Activated CD4-positive, CD25-positive, alpha-beta regulatory T cell treated with anti-CD3 and anti-CD28 coated beads, Interleukin-2, amount 50 U/mL, for 24 hours (primary cell): Measurements from ENCODE around the gene RRAS2.

ENCODE experiments used
- ATAC-seq, 2 donors: fragments of 150-1000 bp; cut with Tn5 transposase; one replicate each; pipeline ENCODE4 v1.10.0; 2021; ENCODE audit warnings: mild to moderate bottlenecking in 1 of 2, moderate library complexity in 1 of 2

The RRAS2 gene

DNA sequence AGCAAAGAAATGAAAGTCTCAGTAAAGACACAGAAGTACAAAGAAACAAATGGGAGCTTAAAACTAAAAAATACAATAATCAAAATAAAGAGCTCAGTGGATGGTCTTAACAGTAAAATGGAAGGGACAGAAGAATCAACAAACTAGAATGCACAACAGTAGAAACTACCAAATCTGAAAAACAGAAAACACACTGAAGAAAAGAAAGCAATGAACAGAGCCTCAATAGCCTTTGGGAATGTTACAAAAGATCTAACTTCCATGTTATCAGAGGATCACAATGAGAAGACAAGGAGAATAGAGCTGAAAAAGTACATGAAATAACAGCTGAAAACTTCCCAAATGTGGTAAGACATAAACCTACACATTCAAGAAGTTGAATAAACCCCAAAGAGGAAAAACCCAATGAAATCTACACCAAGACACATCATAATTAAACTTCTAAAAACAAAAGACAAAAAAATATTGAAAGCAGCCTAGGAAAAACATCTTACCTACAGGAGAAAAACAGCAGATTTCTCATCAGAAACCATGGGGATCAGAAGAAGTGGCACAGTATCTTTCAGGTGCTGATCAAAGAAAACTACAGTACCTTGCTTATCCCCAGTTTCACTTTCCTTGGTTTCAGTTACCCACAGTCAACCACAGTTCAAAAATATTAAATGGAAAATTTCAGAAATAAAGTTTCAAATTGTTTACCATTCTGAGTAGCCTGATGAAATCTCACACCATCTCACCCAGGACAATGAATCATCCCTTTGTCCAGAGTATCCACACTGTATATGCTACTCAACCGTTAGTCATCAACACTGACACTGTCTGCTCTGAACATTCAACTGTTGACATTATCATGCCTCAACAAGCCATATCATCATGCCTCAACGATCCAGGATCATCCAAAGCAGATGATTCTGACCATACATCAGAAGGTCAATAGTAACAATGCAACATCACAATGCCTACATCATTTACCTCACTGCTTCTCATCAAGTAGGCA lies 22.2 kb downstream of the RRAS2 start:
- ATAC-seq: peak; percentile 95 to 98

DNA sequence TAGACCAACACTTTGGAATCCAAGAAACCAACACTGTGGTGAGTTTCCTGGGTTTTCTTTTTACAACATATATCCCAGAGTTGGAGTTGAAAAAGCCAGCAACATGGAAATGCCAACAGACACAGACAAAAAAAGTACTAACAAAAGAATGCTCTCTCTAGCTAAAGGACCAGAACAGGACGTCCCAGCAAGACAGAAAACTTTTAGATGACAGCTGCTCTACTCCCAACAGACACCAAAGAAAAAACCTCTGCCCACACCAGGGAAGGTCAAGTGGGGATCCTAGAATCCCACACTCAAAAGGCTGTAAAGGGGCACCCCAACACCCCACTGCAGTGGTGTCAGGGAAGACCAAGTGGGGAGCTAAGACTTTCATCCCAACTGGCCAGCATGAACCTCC lies 23.3 kb downstream of the RRAS2 start:
- ATAC-seq: no peak

DNA sequence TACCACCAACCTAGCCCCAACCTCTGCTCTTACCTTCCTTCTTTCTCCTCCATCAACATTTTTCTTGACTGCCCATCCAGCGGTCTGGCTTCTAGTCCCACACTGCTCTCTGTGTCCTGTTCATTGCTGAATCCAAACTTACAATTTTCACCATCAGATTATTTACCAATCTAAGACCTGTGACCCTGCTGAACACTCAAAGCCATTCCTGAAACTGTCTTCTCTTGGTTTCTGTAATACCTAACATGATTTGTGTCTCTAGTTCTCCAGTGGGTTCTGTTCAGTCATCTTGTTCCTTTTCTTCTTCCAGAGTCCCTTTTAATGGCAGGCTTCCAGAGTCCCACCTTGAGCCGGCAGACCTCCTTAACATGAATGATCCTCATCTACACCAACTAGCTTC lies 24.1 kb downstream of the RRAS2 start:
- ATAC-seq: no peak

DNA sequence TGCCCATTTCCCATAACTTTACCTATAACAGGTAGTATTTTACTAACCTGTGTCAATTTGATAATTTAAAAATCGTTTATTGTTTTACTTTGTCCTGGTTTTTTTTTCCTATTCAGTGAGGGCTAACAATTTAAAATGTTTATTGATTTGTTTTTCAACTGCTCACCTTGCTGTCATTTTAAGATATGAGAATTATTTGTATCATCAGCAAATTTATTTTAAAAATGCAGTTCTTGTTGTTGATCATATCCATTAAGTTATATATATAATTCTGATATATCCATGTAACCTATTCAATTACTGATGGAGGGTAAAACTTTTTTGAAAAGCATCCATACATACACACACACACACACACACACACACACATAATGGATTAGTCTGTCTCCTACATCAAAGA lies 24.8 kb downstream of the RRAS2 start:
- ATAC-seq: no peak

DNA sequence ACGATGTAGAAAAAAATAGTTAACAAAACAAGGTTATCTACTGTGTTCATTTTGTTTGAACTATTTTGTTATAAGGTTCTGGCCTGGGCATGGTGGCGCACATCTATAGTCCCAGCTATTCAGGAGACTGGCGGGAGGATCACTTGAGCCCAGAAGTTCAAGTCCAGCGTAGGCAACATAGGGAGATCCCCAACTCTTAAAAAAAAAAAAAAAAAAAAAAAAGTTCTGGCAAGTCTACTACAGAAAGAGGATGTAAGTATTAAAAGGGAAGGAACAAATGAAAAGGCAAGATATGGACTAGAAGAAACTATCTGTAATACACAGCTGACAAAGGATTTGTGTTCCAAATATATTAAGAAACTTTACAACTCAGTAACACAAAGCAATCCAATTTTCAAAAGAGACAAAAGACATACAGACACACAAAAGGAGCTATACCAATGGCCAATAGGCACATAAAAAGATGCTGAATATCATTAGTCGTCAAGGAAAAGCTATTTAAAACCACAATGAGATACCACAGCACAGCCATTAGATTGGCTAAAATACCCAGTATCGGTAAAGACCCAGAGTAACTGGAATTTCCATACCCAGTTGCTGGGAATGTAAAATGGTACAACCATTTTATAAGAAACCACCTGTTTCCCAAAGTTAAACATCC lies 27.4 kb downstream of the RRAS2 start:
- no peak for ATAC-seq

DNA sequence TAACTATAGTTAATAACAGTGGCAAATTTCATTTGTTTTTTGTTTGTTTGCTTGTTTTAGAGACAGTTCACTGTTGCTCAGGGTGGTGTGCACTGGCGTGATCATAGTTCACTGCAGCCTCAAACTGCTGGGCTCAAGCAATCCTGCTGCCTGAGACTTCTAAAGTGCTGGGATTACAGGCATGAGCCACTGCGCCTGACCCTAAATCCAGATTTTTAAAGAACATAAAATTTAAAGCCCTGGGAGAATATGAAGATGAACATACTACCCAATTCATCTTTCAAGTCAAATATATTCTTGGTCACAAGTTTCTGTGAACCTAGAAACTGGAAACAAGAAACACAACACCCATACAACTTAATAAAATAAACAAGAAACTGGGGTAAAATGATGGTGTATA lies 28.1 kb downstream of the RRAS2 start:
- ATAC-seq: no peak

DNA sequence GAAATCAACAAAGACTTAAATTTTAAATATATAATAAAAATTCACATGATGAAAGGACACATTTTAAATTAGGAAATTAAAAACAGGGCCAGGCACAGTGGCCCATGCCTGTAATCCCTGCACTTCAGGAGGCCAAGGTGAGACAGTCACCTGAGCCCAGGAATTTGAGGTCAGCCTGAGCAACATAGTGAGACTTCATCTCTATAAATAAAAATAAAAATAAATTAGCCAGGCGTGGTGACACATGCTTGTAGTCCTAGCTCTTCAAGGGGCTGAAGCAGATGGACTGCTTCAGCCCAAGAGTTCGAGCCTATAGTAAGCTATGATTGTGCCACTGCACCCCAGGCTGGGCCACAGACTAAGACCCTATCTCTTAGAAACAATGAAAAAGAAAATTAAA lies 29.3 kb downstream of the RRAS2 start:
- no peak for ATAC-seq

DNA sequence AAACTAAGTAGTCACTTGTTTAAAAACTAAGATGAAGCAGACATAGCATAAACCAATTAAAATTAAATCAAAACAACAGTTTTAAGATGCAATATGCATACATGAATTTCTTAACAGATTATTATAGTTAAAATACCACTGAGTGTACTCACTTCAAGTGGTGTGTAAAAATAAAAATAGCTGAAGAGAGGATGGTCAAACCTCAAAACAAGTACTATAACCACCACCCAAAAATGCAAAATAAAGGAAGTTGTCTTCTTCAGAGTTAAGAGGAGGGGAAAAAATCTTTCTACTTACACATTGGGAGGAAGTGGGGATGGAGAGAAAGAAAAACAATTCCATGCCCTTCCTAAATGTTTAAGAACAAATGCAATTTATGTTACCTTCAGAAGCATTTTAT lies 31.9 kb downstream of the RRAS2 start:
- no peak for ATAC-seq

DNA sequence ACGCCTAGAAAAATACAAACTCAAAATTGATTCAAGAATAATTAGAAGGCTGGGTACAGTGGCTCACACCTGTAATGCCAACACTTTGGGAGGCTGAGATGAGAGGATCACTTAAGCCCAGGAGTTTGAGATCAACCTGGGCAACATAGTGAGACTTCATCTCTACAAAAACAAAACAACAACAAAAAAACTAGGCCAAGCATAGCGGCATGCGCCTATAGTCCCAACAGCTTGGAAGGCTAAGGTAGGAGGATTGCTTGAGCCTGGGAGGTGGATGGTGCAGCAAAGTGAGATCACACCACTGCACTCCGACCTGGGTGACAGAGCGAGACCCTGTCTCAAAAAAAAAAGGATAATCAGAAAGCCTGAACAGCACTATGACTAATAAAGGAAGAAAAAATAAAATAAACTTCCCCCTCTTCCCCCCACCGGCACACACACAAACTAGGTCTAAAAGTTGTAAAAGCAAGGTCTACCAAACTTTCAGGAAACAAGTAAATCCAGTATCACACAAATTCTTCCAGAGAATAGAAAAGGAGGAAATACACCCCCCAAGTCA lies 35.8 kb downstream of the RRAS2 start:
- no peak for ATAC-seq

DNA sequence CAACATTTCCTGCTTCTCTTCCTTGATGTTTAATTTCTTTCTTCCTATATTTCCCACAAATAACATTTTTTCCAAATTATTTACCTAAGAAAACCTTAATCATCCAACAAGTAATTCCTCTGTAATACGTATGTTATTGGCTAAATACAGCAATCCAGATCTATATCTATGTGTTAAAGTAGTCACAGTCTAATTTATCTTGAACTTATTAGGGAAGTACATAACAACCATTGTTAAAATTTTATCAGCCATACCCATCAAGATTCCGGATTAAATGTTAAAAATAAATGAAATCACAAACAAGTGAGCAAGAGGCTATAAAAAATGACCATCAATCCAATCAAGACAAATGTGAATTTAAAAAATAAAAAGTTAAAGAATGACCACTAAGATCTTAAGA lies 36.5 kb downstream of the RRAS2 start:
- no peak for ATAC-seq

DNA sequence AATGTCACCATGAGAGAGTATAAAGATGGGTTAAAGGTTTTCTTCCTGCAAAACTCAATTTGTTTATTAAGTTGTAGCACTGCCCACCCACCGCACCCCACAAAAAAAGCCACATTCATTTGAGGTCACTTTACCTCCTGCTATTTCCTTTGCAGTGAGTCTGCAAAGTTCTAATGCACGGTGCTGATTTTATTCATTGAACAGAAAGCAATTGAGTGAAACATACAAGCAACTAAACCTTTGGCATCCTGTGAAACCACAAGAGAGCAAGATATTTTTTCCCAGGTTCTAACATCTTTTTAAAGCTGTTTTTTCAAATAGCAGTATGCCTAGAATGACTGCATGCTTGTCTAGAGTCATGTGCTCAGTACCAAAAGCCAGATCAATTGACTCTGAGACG lies 39.0 kb downstream of the RRAS2 start:
- peak in 1 of 2 donors; percentile 21 for ATAC-seq

DNA sequence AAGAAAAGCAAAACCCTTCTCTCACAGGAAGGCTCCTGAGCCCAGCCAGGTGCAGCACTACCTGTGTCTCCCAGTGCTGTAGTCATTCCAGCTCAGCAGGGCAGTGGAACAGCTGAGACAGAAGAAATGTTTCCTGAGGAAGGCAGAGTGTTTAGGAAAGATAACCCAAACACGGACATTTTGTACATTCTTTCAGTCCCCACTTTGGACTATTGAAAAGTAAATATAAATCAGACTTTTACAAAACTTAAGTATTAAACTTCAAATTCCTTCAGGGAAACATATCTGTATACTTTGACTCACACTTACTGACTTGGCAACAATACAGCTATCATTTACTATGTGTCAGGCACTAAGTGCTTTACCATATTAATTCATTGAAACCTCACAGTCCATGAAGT lies 40.4 kb downstream of the RRAS2 start:
- no peak for ATAC-seq

DNA sequence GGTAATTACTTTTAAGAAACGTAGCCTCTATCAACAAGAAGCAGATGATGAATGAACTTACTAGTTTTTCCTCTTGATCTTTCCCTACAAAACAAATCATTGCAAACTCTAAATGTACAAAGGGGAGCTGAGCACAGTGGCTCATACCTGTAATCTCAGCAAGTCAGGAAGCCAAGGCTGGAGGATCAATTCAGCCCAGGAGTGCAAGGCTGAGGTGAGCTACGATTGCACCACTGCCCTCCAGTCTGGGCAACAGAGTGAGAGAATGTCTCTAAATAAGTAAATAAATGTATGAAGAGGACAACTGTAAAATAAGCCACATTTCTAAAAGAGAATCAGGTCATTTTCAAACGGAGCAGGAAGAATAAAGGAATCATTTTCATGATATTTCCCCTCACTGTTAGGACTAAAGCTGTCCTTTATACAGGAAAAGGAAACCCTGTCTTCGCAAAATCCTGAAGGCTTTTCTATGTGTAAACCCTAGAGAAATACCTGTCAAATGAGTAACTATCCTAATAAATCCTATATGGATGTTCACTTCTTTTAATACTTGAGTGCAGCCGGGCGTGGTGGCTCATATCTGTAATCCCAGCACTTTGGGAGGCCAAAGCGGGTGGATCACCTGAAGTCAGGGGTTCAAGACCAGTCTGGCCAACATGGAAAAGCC lies 41.2 kb downstream of the RRAS2 start:
- no peak for ATAC-seq

DNA sequence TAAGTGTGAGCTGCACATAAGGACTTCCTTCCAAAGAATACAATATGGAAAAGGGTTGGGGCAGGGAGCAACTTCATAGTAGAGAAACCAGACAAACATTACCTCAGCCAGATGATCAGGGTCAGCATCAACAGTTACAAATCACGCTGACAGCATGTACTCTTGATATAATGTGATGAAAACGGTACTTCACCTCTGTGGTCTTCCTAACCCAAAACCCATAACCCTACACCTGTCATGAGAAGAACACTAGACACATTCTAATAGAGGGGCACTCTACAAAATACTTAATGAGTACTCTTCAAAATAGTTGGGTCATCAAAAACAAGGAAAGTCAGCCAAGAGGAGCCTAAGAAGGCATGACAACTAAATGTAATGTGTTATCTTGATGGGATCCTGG lies 43.9 kb downstream of the RRAS2 start:
- ATAC-seq: no peak

DNA sequence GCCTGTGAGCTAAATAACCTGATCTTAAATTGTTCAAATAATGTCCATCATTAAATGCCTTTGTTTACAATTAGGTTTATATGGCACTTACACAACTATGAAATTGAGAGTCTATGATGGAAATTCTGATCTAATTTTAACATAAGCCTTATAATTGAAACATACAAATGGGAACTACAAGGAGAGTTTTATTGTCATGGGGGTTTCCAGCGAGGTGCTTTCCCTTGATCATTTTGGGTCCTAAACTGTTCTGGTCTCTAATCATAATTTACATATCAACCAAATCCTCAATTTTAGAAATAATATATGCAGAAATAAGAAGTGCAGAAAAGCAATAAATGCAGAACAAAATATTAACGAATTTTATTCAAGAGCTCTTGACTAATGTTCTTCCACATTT lies 44.9 kb downstream of the RRAS2 start:
- peak in 1 of 2 donors; percentile 30 for ATAC-seq

DNA sequence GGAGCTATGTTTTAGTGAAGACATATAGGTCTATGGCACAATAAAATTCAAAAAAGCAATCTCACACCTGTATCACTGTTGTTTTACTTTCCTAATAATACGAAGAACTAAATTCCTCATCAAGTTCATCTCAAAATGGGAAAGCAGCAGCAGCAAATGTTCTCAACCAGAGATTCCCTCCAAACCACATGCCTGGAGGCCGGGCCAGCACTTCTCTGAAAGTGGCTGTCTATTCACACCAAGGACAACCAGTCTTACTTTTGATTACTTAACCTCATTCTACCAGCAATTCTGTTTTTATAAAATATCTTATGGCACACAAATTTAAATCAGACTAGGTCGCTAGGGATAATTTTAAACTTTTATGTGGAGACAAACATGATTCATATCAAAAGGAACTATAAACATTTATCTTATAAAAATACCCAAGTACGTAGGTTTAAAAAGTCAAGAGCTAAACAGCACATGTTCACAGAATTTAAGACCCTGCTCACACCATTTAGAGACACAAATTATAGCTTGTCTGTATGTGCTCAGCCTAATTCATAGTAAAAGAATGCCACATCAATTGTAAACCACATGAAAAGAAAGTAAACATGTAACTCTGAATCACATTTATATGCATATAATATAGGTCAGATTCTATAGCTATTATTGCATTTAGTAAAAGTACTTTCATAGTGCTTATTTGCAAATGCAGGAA lies 46.1 kb downstream of the RRAS2 start:
- ATAC-seq: peak in 1 of 2 donors; percentile 65

DNA sequence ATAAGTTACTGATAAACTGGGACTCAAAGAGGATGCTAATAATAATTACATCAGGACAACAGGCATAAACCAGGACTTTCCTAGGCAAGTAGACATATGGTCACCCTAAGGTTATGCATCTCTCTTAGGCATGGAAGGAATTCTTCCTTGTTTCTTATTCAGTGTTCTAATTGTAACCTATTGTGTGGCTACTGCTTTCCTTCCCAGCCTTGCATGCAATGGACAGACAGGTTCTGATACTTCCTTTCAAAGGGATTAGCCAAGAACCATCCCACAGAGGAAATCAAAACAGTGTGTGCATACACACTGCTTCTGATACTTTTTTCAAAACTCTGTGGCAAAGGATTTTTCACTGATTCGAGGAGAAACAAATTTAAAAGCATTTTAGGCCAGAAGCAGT lies 48.3 kb downstream of the RRAS2 start:
- ATAC-seq: no peak

DNA sequence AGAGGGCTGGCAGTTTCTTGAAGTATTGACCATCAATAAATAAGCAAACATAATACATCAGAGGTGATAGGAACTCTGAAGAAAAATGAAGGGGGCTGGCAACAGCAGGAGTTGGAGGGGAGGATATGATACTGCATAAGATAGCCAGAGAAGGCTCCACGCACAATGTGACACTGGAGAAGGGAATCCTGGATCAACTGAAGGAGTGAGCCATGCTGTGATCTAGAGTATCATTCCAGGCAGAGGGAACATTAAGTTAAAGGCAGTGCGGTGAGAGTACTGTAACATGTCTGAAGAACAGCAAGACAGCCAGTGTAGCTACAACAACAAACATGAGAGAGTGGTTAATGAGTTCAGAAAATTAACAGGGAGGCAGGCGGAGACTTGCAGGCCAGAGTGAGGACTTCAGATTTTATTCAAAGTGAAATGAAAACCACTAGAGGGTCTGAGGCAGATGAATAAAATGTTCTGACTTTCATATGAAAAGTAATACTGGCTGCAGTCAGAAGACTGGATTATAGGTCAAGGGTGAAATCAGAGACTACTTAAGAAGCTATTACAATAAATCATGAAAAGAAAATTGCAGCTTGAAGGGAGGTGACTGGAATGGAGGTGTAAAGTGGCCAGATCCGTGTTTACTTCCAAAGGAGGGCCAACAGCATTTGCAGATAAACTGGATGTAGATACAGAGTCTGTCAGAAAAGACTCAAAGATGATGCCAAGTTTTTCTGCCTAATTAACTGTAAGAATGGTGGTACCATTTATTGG lies 49.4 kb downstream of the RRAS2 start:
- ATAC-seq: no peak

DNA sequence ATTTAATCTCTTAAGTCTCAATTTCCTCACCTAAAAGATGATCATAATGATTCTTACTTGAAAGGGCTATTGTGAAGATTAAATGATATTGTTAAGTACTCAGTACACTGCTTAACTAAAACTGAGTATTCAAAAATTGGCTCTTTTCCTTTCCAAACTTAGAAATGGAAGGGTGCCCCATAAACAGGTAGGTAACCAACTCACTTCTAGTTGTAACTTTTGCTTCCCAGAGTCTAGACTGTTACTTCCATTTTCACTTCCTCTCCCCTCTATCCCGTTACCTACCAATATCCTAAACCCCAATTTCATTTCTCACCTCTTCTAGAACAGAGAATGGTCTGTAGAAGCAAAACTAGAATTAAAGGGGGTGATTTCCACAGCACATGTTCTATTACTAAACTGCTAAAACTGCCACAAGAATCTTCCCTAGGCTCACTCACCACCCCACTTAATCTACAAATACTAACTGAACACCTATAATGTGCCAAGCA lies 50.0 kb downstream of the RRAS2 start:
- ATAC-seq: peak; percentile 25 to 31

DNA sequence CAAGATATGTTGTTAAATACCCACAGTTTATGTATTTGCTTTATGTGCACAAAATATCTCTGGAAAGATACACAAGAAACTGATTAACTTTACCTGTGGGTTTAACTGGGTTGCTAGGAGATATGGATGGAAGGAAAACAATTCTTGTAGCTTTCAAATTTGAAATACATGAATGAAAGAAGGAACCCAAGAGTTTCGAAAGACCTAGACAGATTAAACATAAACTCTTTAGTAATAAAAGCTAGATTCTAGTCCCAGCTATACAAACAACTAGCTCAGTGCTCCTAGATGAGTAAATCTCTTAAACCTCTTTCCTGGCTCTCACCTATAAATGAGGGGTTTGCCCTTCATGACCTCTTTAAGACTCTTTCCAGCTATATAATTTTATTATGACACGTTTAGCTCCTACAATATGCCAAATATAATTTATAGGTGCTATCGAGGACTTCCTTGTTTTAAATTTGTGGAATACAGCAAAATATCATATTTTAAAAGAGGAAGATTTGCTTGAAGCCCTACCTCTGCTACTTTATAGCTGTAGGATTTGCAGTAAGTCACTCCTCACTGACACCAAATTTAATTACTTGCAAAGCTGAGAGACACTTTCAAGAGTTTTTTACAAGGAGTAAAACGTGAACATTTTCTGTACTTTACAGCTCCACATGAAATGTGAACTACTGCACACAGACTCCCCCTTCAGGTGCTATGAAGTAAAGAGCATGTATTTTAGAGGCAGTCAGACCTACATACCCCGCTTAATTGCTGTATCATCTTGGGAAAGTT lies 50.7 kb downstream of the RRAS2 start:
- ATAC-seq: peak; percentile 40 to 58

DNA sequence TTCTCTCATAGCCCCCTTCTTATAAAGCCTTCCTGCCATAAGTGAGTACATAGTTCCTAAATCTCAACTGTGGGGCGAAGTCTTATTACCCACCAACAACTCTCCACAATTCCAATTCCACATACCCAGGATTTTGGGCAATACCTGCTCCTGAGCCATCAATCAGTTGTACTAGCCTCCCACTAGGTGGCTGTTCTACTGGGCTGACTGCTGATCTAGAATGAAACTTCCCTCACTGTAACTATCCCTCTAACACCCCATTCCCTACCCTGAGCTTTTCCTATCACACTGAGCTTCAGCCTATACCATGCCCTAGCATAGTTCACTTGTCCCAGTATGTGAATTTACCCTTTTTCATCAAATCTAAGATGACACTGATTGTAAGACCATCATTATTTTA lies 52.5 kb downstream of the RRAS2 start:
- no peak for ATAC-seq
